ENCODE data around the gene RAPGEF3.
A peak's percentile ranks its signal among the peaks of the same experiment; 100 is the strongest.

RAPGEF3 gene

GRCh38 chr12:47755655-47756562, 2.8 kb downstream of the RAPGEF3 start:
- DNase-seq, result no peak

GRCh38 chr12:47754881-47755280, 3.8 kb downstream of the RAPGEF3 start:
- no peak for DNase-seq

GRCh38 chr12:47754126-47754525, 4.6 kb downstream of the RAPGEF3 start:
- no peak for DNase-seq

GRCh38 chr12:47753021-47754001, 5.4 kb downstream of the RAPGEF3 start:
- no peak for DNase-seq

GRCh38 chr12:47752552-47752951, 6.1 kb downstream of the RAPGEF3 start:
- no peak for DNase-seq

GRCh38 chr12:47752121-47752520, 6.6 kb downstream of the RAPGEF3 start:
- no peak for DNase-seq

- DNase-seq, result no peak
Observed at GRCh38 chr12:47751561-47751960, 7.1 kb downstream of the RAPGEF3 start.

GRCh38 chr12:47750916-47751470, 7.7 kb downstream of the RAPGEF3 start:
- DNase-seq, result no peak

GRCh38 chr12:47750229-47750798, 8.4 kb downstream of the RAPGEF3 start:
- no peak for DNase-seq

- DNase-seq, result no peak
Observed at GRCh38 chr12:47748899-47749298, 9.8 kb downstream of the RAPGEF3 start.

- no peak for DNase-seq
Observed at GRCh38 chr12:47748507-47748828, 10.2 kb downstream of the RAPGEF3 start.

GRCh38 chr12:47747596-47748506, 10.8 kb downstream of the RAPGEF3 start:
- DNase-seq, result no peak

- DNase-seq, result no peak
Observed at GRCh38 chr12:47747126-47747525, 11.6 kb downstream of the RAPGEF3 start.

GRCh38 chr12:47746523-47746922, 12.2 kb downstream of the RAPGEF3 start:
- DNase-seq, result no peak

GRCh38 chr12:47746073-47746472, 12.6 kb downstream of the RAPGEF3 start:
- no peak for DNase-seq

- no peak for DNase-seq
Observed at GRCh38 chr12:47745485-47746041, 13.1 kb downstream of the RAPGEF3 start.

GRCh38 chr12:47744778-47745436, 13.8 kb downstream of the RAPGEF3 start:
- no peak for DNase-seq

- DNase-seq, result peak; percentile 30
Observed at GRCh38 chr12:47744005-47744651, 14.6 kb downstream of the RAPGEF3 start.

- no peak for DNase-seq
Observed at GRCh38 chr12:47743311-47743860, 15.3 kb downstream of the RAPGEF3 start.

GRCh38 chr12:47742253-47742825, 16.3 kb downstream of the RAPGEF3 start:
- no peak for DNase-seq
